Karpas-422 (cell line): ENCODE results near the gene RHOBTB1. TPM values are rescaled to one million over a fixed set of nuclear protein-coding genes. Genes with fewer than 3 reads are reported as not detected.

Source experiments
- DNase-seq: peaks from one replicate; pipeline ENCODE4 v3.0.0-alpha.2; 2015
- H2AFZ ChIP-seq: fragments of 200-600 bp; sonication (generic); 2 replicates; pipeline ENCODE4 v1.6.1; 2014; ENCODE audit warnings: antibody characterized with exemption, low read length, mixed read lengths
- H3K27ac ChIP-seq: fragments of 200-600 bp; sonication (generic); 2 replicates; pipeline ENCODE4 v1.5.1; 2014; ENCODE audit warnings: mild to moderate bottlenecking, low read length, moderate library complexity
- H3K27me3 ChIP-seq: fragments of 200-600 bp; sonication (generic); 2 replicates; pipeline ENCODE4 v1.6.1; 2014; ENCODE audit warnings: low read length, mixed read lengths
- H3K36me3 ChIP-seq: fragments of 200-600 bp; sonication (generic); 2 replicates; pipeline ENCODE4 v1.6.1; 2014; ENCODE audit warnings: low read length, mixed read lengths; ENCODE audit not compliant: insufficient read depth
- H3K4me1 ChIP-seq: fragments of 200-600 bp; sonication (generic); 2 replicates; pipeline ENCODE4 v1.6.1; 2014; ENCODE audit warnings: mild to moderate bottlenecking, low read length, mixed read lengths
- H3K4me2 ChIP-seq: fragments of 200-600 bp; sonication (generic); 2 replicates; pipeline ENCODE4 v1.6.1; 2014; ENCODE audit warnings: low read length, low read depth, mild to moderate bottlenecking; ENCODE audit not compliant: poor library complexity, severe bottlenecking
- H3K4me3 ChIP-seq: fragments of 200-600 bp; sonication (generic); 2 replicates; pipeline ENCODE4 v1.5.1; 2014; ENCODE audit warnings: mild to moderate bottlenecking, antibody characterized with exemption, low read length, mixed read lengths
- H3K79me2 ChIP-seq: fragments of 200-600 bp; sonication (generic); 2 replicates; pipeline ENCODE4 v1.6.1; 2014; ENCODE audit warnings: mild to moderate bottlenecking, low read length, mixed read lengths
- H3K9ac ChIP-seq: fragments of 200-600 bp; sonication (generic); 2 replicates; pipeline ENCODE4 v1.6.0; 2014; ENCODE audit warnings: low read length
- H3K9me2 ChIP-seq: fragments of 200-600 bp; sonication (generic), shearing (Covaris generic); replicated peaks from 2 replicates; pipeline ENCODE4 v1.6.0; 2014; ENCODE audit warnings: mild to moderate bottlenecking, low read length, moderate library complexity; ENCODE audit not compliant: insufficient read depth
- H3K9me3 ChIP-seq: fragments of 300-700, 200-600 bp; sonication (generic); 2 replicates; pipeline ENCODE4 v1.6.1; 2014; ENCODE audit warnings: low read length, mixed read lengths
- H4K20me1 ChIP-seq: fragments of 200-600 bp; sonication (generic); 2 replicates; pipeline ENCODE4 v1.6.1; 2014; ENCODE audit warnings: mild to moderate bottlenecking, antibody characterized with exemption, low read length, low read depth; ENCODE audit not compliant: insufficient read depth
- total RNA-seq: library from RNA; depleted of rRNA; stranded (reverse); fragments of >200 nt; shearing (Covaris generic); gene quantifications from 2 replicates; pipeline ENCODE4 v1.2.3, GENCODE V29; 2014; ENCODE audit warnings: low replicate concordance

The RHOBTB1 gene
- total RNA-seq, 1 experiment from 2014 or later, result not detected

GRCh38 chr10:60869652-60870415, 74.2 kb downstream of the RHOBTB1 start:
- Histone ChIP-seq H2AFZ (no peak overlapping the region), H3K27ac (no peak overlapping the region), H3K4me2 (no peak overlapping the region), H4K20me1 (no peaks in the 10 kb centered on the region), H3K9me2 (no peaks in the 10 kb centered on the region), H3K4me3 (no peak overlapping the region), H3K9me3 (no peaks in the 10 kb centered on the region), H3K27me3 (no peaks in the 10 kb centered on the region), H3K4me1 (no peaks in the 10 kb centered on the region), H3K9ac (no peak overlapping the region), H3K36me3 (no peaks in the 10 kb centered on the region), H3K79me2 (no peaks in the 10 kb centered on the region)
- no peak for DNase-seq

DNA sequence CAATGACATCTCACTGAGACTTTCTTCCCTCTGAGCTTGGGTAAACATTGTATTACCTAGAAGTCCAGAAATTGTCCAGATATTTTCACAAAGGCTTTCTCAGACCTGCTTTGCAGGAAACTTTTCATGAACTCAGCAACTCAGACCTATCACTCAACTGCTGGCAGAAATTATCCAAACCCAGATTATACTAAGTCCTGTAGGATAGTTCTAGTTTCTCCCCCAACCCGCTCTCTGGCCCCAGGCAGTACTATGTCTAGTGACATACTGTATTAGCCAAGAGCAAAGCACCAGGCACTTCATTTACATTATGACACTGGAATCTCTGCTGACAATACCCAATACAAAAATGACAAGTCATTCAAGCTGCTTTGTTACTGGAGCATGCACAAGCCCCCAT, 75.0 kb downstream of the RHOBTB1 start:
- Histone ChIP-seq H3K4me2 (no peak overlapping the region), H2AFZ (no peak overlapping the region), H3K36me3 (no peaks in the 10 kb centered on the region), H3K9me3 (no peaks in the 10 kb centered on the region), H3K27ac (no peak overlapping the region), H4K20me1 (no peaks in the 10 kb centered on the region), H3K79me2 (no peaks in the 10 kb centered on the region), H3K9ac (no peak overlapping the region), H3K9me2 (no peaks in the 10 kb centered on the region), H3K27me3 (no peaks in the 10 kb centered on the region), H3K4me1 (no peaks in the 10 kb centered on the region), H3K4me3 (no peak overlapping the region)
- no peak for DNase-seq

DNA sequence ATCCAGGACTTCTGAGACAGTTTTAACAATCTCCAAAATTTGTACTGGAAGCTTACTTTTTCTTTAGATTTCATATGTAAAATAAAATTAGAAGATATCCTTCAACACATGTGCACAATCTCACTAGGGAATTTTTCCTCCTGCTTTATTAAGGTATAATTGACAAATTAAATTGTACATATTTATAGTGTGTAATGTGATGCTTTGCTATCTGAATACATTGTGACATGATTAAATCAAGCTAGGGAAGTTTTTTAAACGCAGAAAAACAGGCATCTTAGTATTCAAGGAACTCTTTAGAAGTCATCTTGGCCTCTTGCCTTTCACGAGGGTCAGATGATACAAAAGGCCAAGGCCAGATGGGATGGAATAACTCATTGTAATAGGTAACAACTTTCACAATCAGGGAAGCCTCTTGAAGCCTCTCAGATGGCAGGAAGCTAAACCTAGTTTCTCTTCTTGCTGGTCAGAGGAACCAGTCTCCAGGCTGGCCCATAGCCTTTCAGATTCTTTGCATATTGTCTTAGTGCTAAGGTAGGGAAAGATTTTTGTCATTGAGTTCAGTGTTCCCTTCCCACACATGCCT, 78.7 kb downstream of the RHOBTB1 start:
- H3K79me2 ChIP-seq, result no peaks in the 10 kb centered on the region
- no peaks in the 10 kb centered on the region for H4K20me1 ChIP-seq
- H2AFZ ChIP-seq, result no peak overlapping the region
- no peaks in the 10 kb centered on the region for H3K9me3 ChIP-seq
- no peak overlapping the region for H3K9ac ChIP-seq
- H3K36me3 ChIP-seq, result no peaks in the 10 kb centered on the region
- no peak for DNase-seq
- H3K4me2 ChIP-seq, result no peak overlapping the region
- no peak overlapping the region for H3K4me3 ChIP-seq
- H3K27me3 ChIP-seq, result no peaks in the 10 kb centered on the region
- no peaks in the 10 kb centered on the region for H3K4me1 ChIP-seq
- no peak overlapping the region for H3K27ac ChIP-seq
- no peaks in the 10 kb centered on the region for H3K9me2 ChIP-seq

GRCh38 chr10:60863796-60864195, 80.2 kb downstream of the RHOBTB1 start:
- Histone ChIP-seq H2AFZ (no peak overlapping the region), H3K27me3 (no peaks in the 10 kb centered on the region), H3K36me3 (no peaks in the 10 kb centered on the region), H4K20me1 (no peaks in the 10 kb centered on the region), H3K9me2 (no peaks in the 10 kb centered on the region), H3K79me2 (no peaks in the 10 kb centered on the region), H3K4me1 (no peaks in the 10 kb centered on the region), H3K27ac (no peak overlapping the region), H3K9me3 (no peaks in the 10 kb centered on the region), H3K4me3 (no peak overlapping the region), H3K4me2 (no peak overlapping the region), H3K9ac (no peak overlapping the region)
- DNase-seq, result no peak

DNA sequence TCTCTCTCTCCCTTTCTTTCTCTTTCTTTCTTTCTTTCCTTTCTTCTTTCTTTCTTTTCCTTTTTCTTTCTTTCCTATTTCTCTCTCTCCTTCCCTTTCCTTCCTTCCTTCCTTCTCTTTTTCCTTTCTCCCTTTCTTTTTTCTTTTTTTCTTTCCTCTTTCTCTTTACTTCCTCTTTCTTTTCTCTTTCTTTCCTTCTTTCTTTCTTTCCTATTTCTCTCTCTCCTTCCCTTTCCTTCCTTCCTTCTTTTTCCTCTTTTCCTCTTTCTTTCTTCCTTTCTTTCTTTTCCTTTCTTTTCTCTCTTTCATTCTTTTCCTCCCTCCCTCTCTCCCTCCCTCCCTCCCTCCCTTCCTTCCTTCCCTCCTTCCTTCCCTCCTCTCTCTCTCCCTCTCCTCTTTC, 81.5 kb downstream of the RHOBTB1 start:
- Histone ChIP-seq H3K9ac (no peak overlapping the region), H2AFZ (no peak overlapping the region), H3K36me3 (no peaks in the 10 kb centered on the region), H3K79me2 (no peaks in the 10 kb centered on the region), H3K27me3 (no peaks in the 10 kb centered on the region), H3K9me2 (no peaks in the 10 kb centered on the region), H3K4me1 (no peaks in the 10 kb centered on the region), H3K4me3 (no peak overlapping the region), H3K4me2 (no peak overlapping the region), H3K9me3 (no peaks in the 10 kb centered on the region), H3K27ac (no peak overlapping the region), H4K20me1 (no peaks in the 10 kb centered on the region)
- DNase-seq, result no peak

GRCh38 chr10:60856405-60856804, 87.6 kb downstream of the RHOBTB1 start:
- Histone ChIP-seq H4K20me1 (no peaks in the 10 kb centered on the region), H3K79me2 (no peaks in the 10 kb centered on the region), H3K4me2 (no peak overlapping the region), H3K4me1 (no peaks in the 10 kb centered on the region), H3K27ac (no peak overlapping the region), H2AFZ (no peak overlapping the region), H3K9me3 (no peaks in the 10 kb centered on the region), H3K9ac (no peak overlapping the region), H3K4me3 (no peak overlapping the region), H3K36me3 (no peaks in the 10 kb centered on the region), H3K9me2 (no peaks in the 10 kb centered on the region), H3K27me3 (no peaks in the 10 kb centered on the region; the same call in 1 of the 2 replicates)
- no peak for DNase-seq

GRCh38 chr10:60853637-60854036, 90.3 kb downstream of the RHOBTB1 start:
- no peak overlapping the region for H3K4me2 ChIP-seq
- no peaks in the 10 kb centered on the region for H3K36me3 ChIP-seq
- no peaks in the 10 kb centered on the region; the same call in 1 of the 2 replicates for H3K27me3 ChIP-seq
- no peak overlapping the region for H3K27ac ChIP-seq
- no peaks in the 10 kb centered on the region for H3K79me2 ChIP-seq
- no peaks in the 10 kb centered on the region for H3K9me3 ChIP-seq
- no peak overlapping the region for H3K4me3 ChIP-seq
- H3K9me2 ChIP-seq, result no peaks in the 10 kb centered on the region
- H3K9ac ChIP-seq, result no peak overlapping the region
- no peaks in the 10 kb centered on the region for H3K4me1 ChIP-seq
- no peak overlapping the region for H2AFZ ChIP-seq
- DNase-seq, result no peak
- no peaks in the 10 kb centered on the region for H4K20me1 ChIP-seq

DNA sequence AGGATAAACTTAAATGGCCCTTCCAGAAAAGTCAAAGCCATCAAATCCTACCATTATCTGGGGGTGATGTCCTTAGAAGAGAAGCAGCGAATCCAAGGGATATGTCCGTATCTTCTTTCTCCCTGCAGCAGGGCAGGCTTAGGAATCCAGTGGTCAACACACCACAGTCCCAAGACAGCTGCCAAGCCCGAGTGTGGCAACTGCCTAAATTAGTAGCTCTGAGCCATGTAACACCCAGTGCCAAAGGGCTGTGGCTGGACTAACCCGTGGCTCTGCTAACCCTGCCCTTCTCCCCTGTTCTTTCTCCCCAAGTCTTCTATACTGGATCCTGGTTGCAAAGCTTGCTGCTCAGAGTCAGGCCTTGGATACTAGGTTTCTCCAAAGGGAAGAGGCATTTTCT, 90.9 kb downstream of the RHOBTB1 start:
- Histone ChIP-seq H3K4me1 (no peaks in the 10 kb centered on the region), H3K27me3 (no peaks in the 10 kb centered on the region; the same call in 1 of the 2 replicates), H3K36me3 (no peaks in the 10 kb centered on the region), H3K9me2 (no peaks in the 10 kb centered on the region), H3K9ac (no peak overlapping the region), H4K20me1 (no peaks in the 10 kb centered on the region), H3K79me2 (no peaks in the 10 kb centered on the region), H2AFZ (no peak overlapping the region), H3K4me3 (no peak overlapping the region), H3K9me3 (no peaks in the 10 kb centered on the region), H3K27ac (no peak overlapping the region), H3K4me2 (no peak overlapping the region)
- no peak for DNase-seq
